Subcutaneous adipose tissue (tissue), 4 donors: ENCODE results near the gene RBMS1. TPM values are rescaled to one million over a fixed set of nuclear protein-coding genes. Genes with fewer than 3 reads are reported as not detected.

ENCODE experiments used
- CTCF ChIP-seq: fragments of 450-650 bp; IDR thresholded peaks from one replicate; pipeline ENCODE4 v1.5.1; 2016; ENCODE audit warnings: low read depth, mild to moderate bottlenecking, control low read depth, antibody characterized with exemption, moderate library complexity
- total RNA-seq, 4 donors: library from RNA; depleted of rRNA; stranded (reverse); fragments of >200 nt; gene quantifications; one replicate each; pipeline ENCODE4 v1.1.0, GENCODE V29; 2016

RBMS1 gene
- total RNA-seq, 4 donors from 2014 or later = 80.1 to 164 (median 95.7) TPM

- TF ChIP-seq CTCF = no peak
These were observed 223.6 kb downstream of the RBMS1 start for GRCh38 chr2:160269803-160270570.

GRCh38 chr2:160269365-160269764 lies 224.2 kb downstream of the RBMS1 start:
- no peak for TF ChIP-seq CTCF

- no peak for TF ChIP-seq CTCF
These were observed 225.3 kb downstream of the RBMS1 start for GRCh38 chr2:160268151-160268781.

- no peak for TF ChIP-seq CTCF
These were observed 225.9 kb downstream of the RBMS1 start for GRCh38 chr2:160267692-160268091.

GRCh38 chr2:160267022-160267421 lies 226.6 kb downstream of the RBMS1 start:
- TF ChIP-seq CTCF = no peak

GRCh38 chr2:160266037-160266551 lies 227.5 kb downstream of the RBMS1 start:
- no peak for TF ChIP-seq CTCF

GRCh38 chr2:160264308-160264707 lies 229.3 kb downstream of the RBMS1 start:
- TF ChIP-seq CTCF = no peak
